HG03439 (cell line): ENCODE measurements around the gene EGFR.

Source experiments
- ATAC-seq: cut with Tn5 transposase; IDR thresholded peaks from one replicate; pipeline ENCODE4 v1.9.1; 2021; ENCODE audit warnings: mild to moderate bottlenecking, moderate library complexity; ENCODE audit not compliant: unreplicated experiment

Gene EGFR

DNA sequence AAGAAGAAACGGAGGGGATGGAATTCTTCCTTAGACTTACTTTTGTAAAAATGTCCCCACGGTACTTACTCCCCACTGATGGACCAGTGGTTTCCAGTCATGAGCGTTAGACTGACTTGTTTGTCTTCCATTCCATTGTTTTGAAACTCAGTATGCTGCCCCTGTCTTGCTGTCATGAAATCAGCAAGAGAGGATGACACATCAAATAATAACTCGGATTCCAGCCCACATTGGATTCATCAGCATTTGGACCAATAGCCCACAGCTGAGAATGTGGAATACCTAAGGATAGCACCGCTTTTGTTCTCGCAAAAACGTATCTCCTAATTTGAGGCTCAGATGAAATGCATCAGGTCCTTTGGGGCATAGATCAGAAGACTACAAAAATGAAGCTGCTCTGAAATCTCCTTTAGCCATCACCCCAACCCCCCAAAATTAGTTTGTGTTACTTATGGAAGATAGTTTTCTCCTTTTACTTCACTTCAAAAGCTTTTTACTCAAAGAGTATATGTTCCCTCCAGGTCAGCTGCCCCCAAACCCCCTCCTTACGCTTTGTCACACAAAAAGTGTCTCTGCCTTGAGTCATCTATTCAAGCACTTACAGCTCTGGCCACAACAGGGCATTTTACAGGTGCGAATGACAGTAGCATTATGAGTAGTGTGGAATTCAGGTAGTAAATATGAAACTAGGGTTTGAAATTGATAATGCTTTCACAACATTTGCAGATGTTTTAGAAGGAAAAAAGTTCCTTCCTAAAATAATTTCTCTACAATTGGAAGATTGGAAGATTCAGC lies 187.6 kb downstream of the EGFR start:
- ATAC-seq, result no peak

DNA sequence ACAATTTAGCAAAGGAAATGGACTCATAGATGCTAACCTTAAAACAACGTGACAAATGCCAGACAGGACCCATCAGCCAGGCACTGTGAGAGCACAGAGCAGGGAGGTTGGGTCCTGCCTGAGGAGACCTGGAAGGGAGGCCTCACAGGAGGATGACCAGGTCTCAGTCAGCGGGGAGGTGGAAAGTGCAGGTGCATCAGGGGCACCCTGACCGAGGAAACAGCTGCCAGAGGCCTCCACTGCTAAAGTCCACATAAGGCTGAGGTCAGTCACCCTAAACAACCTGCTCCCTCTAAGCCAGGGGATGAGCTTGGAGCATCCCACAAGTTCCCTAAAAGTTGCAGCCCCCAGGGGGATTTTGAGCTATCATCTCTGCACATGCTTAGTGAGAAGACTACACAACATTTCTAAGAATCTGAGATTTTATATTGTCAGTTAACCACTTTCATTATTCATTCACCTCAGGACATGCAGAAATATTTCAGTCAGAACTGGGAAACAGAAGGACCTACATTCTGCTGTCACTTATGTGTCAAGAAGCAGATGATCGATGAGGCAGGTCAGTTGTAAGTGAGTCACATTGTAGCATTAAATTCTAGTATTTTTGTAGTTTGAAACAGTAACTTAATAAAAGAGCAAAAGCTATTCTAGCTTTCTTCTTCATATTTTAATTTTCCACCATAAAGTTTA lies 188.8 kb downstream of the EGFR start:
- no peak for ATAC-seq

DNA sequence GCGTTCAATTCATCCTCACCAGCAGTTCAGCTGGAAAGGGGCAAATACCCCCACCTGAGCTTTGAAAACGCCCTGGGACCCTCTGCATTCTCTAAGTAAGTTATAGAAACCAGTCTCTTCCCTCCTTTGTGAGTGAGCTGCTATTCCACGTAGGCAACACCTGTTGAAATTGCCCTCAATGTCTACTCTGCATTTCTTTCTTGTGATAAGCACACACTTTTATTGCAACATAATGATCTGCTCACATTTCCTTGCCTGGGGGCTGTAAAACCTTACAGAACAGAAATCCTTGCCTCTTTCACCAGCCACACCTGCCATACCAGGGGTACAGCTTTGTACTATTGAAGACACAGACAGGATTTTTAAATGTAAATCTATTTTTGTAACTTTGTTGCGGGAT lies 190.5 kb downstream of the EGFR start:
- no peak for ATAC-seq

GRCh38 chr7:55210176-55210575 lies 191.4 kb downstream of the EGFR start:
- no peak for ATAC-seq

DNA sequence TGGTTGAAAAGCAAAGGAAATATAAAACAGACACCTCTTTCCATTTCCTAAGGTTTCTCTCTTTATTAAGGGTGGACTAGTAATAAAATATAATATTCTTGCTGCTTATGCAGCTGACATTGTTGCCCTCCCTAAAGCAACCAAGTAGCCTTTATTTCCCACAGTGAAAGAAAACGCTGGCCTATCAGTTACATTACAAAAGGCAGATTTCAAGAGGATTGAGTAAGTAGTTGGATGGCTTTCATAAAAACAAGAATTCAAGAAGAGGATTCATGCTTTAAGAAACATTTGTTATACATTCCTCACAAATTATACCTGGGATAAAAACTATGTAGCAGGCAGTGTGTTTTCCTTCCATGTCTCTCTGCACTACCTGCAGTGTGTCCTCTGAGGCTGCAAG lies 191.9 kb downstream of the EGFR start:
- ATAC-seq, result no peak

GRCh38 chr7:55211726-55212125 lies 192.9 kb downstream of the EGFR start:
- ATAC-seq, result no peak

DNA sequence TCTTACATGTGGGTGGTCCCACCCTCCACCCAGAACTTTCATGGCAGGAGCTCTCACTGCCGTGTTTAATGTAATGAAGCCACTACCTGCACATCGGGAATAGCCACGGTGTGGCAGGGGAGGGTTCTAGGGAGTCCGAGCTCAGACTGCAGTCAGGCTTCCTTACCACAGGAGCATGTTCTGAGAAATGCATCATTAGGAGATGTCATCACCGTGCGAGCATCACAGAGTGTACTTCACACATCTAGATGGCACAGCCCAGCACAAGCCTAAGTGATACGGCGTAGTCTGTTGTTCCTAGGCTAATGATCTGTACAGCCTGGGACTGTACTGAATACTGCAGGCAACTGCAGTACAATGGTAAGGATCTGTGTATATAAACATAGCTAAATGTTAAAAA lies 193.4 kb downstream of the EGFR start:
- no peak for ATAC-seq

DNA sequence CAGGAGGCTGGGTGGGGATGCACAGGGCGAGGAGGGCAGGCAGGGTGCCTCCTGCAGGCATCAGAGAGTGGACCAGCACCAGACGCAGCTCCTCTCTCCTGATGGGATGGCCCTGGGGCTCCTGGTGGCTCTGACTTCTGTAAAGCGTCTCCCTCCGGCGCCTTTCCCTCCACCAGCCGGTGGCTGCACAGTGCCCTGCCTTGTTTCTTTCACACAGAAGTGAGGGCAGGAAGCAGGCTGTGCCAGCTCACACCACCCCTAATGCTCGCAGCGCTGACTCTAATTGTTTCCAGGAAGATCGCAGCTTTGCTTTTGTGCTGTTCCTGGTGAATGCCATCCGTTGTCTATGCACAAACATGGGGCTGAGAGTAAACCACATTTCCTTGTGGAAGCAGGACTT lies 194.0 kb downstream of the EGFR start:
- ATAC-seq, result no peak

- ATAC-seq, result no peak
Measured at GRCh38 chr7:55214707-55215106, 195.9 kb downstream of the EGFR start.

GRCh38 chr7:55223023-55223422 lies 204.2 kb downstream of the EGFR start:
- ATAC-seq, result no peak

DNA sequence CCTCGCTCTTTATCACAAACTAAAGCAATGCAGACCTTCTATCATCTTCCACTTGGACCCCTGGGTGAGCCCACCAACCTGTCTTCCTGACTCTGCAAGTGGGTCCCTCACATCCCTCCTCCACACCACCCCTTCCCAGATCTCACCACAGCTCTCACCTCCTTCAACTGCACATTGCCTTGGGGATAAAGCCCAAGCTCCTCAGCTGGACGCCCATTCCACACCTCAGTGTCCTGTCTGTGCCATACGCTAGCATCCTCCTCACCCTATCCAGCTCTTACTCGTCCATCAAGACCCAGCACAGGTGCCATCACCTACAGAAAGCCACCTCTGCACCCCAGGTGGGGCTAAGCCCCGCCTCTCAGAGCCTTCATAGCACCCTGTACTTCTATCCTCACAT lies 205.3 kb downstream of the EGFR start:
- no peak for ATAC-seq

DNA sequence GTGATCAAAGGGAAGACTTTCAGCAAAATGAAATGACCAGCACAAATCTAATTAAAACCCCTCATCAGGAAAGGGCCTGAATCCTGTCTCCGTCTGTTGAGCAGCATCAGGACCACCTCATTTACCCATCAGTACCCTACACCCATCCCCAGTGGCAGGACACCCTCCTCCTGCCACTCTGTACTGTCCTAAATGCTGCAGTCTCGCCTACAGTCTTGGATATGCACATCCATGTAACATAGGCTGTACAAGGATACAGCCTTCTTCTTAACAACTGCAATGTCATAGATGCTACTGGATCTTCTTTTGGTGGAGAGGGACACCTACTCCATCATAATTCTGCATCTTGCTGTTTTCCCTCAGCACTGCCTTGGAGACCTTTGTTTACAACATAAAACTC lies 206.0 kb downstream of the EGFR start:
- no peak for ATAC-seq

DNA sequence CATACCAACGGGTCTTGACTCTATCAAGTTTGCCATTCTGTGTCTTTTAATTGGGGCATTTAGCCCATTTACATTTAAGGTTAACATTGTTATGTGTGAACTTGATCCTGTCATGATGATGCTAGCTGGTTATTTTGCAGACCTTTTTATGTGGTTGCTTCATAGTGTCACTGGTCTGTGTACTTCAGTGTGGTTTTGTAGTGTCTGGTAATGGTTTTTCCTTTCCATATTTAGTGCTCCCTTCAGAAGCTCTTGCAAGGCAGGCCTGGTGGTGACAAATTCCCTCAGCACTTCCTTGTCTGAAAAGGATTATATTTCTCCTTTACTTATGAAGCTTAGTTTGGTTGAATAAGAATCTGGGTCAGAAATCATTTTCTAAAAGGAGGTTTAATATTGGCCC lies 211.2 kb downstream of the EGFR start:
- ATAC-seq, result no peak

- no peak for ATAC-seq
Measured at GRCh38 chr7:55231736-55232280, 213.0 kb downstream of the EGFR start.

GRCh38 chr7:55233001-55233400 lies 214.2 kb downstream of the EGFR start:
- no peak for ATAC-seq

- ATAC-seq, result no peak
Measured at GRCh38 chr7:55234408-55234807, 215.6 kb downstream of the EGFR start.

DNA sequence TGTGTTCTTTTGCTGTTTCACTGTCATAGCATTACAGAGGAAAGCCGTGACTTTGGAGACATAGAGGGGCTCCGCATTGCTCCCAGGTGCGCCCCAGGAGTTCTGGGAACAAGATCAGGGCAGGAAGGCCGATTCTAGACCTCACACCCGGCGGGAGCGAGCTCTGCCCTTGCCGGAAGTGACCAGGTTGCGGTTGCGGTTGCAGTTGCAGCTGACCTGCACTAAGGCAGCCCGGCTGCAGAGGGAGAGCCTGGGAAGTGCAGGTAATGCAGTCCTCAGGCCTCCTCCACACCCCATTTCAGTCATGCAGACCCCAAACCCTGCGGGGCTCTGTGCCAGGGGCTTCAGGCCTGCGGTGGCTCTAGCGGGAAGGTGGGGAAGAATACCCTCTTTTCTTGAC lies 216.3 kb downstream of the EGFR start:
- ATAC-seq, result no peak

- ATAC-seq, result no peak
Measured at GRCh38 chr7:55235801-55236200, 217.0 kb downstream of the EGFR start.

DNA sequence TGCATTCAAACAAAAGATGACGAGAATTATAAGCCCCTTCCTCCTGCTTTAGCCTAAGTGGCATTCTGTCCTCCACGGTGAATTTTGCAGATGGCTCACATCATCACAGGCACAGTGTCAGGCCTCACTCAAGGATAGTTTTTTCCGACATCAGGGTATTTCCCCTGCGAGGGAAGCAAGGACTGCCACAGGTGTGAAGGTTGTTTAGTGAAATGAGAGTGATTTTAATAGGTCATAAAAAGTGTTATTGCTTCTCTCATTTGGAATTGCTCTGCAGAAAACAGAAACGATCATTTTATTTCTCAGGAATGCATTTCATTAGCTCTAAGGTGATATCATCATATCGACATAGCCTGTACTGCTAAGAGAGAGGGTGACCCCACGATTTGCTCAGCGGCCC lies 217.7 kb downstream of the EGFR start:
- no peak for ATAC-seq

DNA sequence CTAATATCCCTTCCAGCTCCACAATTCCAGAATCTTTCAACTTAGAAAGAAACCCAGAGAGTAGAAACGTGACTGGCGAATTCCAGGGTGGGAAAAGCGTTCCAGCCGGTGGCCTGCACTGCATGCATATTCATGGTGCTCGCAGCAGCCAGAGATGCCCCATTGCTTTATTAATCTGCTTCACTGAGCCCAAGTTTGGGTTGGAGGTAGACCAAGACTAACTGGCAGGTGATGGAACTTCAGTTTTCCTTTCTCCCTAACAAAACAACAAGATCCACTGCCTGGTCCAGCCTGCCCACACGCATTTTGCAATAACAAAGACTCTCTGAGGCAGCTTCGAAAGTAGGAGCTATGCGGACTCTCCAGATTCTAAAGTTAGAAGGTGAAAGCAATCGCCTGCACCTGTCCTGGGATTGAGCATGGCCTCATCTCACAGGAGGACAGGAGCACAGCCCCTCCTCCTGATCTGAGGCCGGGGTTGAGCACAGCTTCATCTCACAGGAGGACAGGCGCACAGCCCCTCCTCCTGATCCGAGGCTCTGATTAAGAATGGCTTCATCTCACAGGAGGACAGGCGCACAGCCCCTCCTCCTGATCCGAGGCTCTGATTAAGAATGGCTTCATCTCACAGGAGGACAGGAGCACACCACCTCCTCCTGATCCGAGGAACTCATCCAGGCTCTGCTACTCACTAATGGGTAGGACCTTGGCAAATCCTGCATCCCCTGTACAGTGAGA lies 218.5 kb downstream of the EGFR start:
- no peak for ATAC-seq

DNA sequence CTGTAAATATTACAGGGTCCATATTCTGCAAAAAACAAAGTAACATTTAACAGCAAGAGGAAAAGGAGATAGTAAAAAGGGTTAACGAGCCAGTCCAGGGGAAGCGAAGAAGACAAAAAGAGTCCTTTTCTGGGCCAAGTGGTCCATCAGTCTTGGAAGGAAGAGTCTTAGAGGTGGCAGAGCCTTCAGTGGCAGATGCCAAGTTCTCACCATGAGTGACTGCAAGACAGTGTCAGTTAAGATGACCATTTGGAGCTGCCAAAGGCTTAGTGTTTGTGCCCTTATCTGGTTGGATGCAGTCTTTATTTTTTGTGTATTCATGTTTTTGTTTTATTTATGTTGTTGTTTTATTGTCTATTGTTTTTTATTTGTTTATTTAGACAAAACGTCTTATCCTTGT lies 220.6 kb downstream of the EGFR start:
- no peak for ATAC-seq
